Measurements from ENCODE around the gene DDO. TPM values are rescaled to one million over a fixed set of nuclear protein-coding genes. Genes with fewer than 3 reads are reported as not detected.

Gene DDO
- total RNA-seq, 1 experiment from 2014 or later, result 0.39 TPM

- BruUV-seq (replicated peaks), result no TSS peak
- DNase-seq (ENCODE audit: low read depth, low spot score), result no peak
- in situ Hi-C loops (cut with HindIII; ENCODE audit: low pct_unique_long_range_greater_than_20kb, low sequenced_read_pairs) (no loop called here), intact Hi-C loops (cut with micrococcal nuclease; ENCODE audit: unreplicated experiment) (no loop called here)
- no peaks in the 10 kb centered on the region for H3K36me3 ChIP-seq (ENCODE audit: control insufficient read depth, insufficient read depth, low read length)
- ATAC-seq, result peak; percentile 27; the same call in 1 of the 2 replicates
- H3K27ac ChIP-seq (ENCODE audit: low read length), result no peak overlapping the region
- H3K9me3 ChIP-seq (ENCODE audit: control insufficient read depth, insufficient read depth, low read depth, low read length), result no peaks in the 10 kb centered on the region
- H3K27me3 ChIP-seq (ENCODE audit: control insufficient read depth, insufficient read depth, low read length), result peaks cover 6% of the 10 kb centered on the region
- no peak overlapping the region; a peak in 1 of 4 replicates for H3K4me3 ChIP-seq (ENCODE audit: low read depth in 2 of 2, low read length in 2 of 2)
- CTCF ChIA-PET, result no interaction called here
- H3K4me1 ChIP-seq (ENCODE audit: control insufficient read depth, insufficient read depth, low read length), result no peaks in the 10 kb centered on the region; the same call in 1 of the 2 replicates
- TF ChIP-seq CTCF (IDR thresholded peaks at IDR 0.05) (no peak), POLR2AphosphoS5 (IDR thresholded peaks at IDR 0.05; ENCODE audit: low read depth, low read length) (no peak), REST (IDR thresholded peaks at IDR 0.05; ENCODE audit: insufficient read depth in 1 of 2, low read depth in 2 of 2, low read length in 1 of 2) (no peak), SIN3A (IDR thresholded peaks at IDR 0.05; ENCODE audit: borderline replicate concordance, insufficient read depth, low read depth, low read length) (no peak)
- POLR2A ChIA-PET, result no interaction called here
These were observed 15.2 kb downstream of the DDO start for GRCh38 chr6:110400208-110400607.

GRCh38 chr6:110399219-110400071 lies 15.9 kb downstream of the DDO start:
- no peak for DNase-seq (ENCODE audit: low read depth, low spot score)
- H3K27ac ChIP-seq (ENCODE audit: low read length), result no peak overlapping the region
- intact Hi-C loops (cut with micrococcal nuclease; ENCODE audit: unreplicated experiment), result no loop called here
- H3K27me3 ChIP-seq (ENCODE audit: control insufficient read depth, insufficient read depth, low read length), result peaks cover 6% of the 10 kb centered on the region
- POLR2A ChIA-PET, result no interaction called here
- no peaks in the 10 kb centered on the region; the same call in 1 of the 2 replicates for H3K4me1 ChIP-seq (ENCODE audit: control insufficient read depth, insufficient read depth, low read length)
- BruUV-seq (replicated peaks), result no TSS peak
- in situ Hi-C loops (cut with HindIII; ENCODE audit: low pct_unique_long_range_greater_than_20kb, low sequenced_read_pairs), result no loop called here
- ATAC-seq, result peak; percentile 61
- CTCF ChIA-PET, result no interaction called here
- H3K36me3 ChIP-seq (ENCODE audit: control insufficient read depth, insufficient read depth, low read length), result no peaks in the 10 kb centered on the region
- TF ChIP-seq REST (IDR thresholded peaks at IDR 0.05; ENCODE audit: insufficient read depth in 1 of 2, low read depth in 2 of 2, low read length in 1 of 2) (no peak), TCF7L2 (IDR thresholded peaks at IDR 0.05; ENCODE audit: low read depth, low read length) (no peak), POLR2AphosphoS5 (IDR thresholded peaks at IDR 0.05; ENCODE audit: low read depth, low read length) (no peak), SIN3A (IDR thresholded peaks at IDR 0.05; ENCODE audit: borderline replicate concordance, insufficient read depth, low read depth, low read length) (no peak), CTCF (IDR thresholded peaks at IDR 0.05) (no peak)
- H3K4me3 ChIP-seq (ENCODE audit: low read depth in 2 of 2, low read length in 2 of 2), result peak overlapping the region in 1 of 2 experiments; percentile 4; a peak in 1 of 4 replicates
- no peaks in the 10 kb centered on the region for H3K9me3 ChIP-seq (ENCODE audit: control insufficient read depth, insufficient read depth, low read depth, low read length)

Data from Panc1 (cell line).